Hematopoietic multipotent progenitor cell treated with erythropoietin and hydrocortisone succinate and interleukin-3 and kit ligand, for 4 days (in vitro differentiated cells): ENCODE measurements around the gene THY1.

Source experiments
- DNase-seq: peaks from one replicate; pipeline ENCODE4 v3.0.0-alpha.2; 2015

The THY1 gene

DNA sequence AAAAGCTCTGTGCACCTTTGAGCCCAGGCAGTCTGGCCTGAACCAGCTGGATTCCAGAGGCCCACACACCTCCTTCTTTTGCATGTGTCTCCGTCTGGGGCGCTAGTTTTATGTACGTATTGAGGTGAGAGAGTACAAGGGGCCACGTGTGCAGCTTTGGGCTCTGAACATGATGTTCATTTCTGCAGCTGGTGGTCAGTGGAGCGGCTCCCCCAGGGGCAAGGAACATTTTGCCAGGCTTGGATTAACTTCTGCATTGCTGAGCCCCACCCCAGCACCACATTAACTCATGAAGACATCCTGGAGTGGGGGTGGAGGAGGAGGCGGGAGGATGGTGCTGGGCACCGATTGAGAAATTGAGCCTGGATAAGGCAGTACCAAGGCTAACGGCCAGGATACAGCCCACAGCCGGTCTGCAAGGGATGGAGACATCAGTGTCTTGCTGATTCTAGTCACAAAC is 55.3 kb downstream of the THY1 start:
- no peak for DNase-seq
